HS-27A (cell line): ENCODE results near the gene SLCO3A1.
"Not testable (repeated sequence)": the region's sequence is repeated elsewhere in the genome, so short reads cannot be mapped to it uniquely, and the experiment has no call there.

Experiments
- DNase-seq: peaks from one replicate; pipeline ENCODE4 v3.0.0-alpha.2; 2012; ENCODE audit warnings: low read depth, missing footprints

SLCO3A1 gene

DNA sequence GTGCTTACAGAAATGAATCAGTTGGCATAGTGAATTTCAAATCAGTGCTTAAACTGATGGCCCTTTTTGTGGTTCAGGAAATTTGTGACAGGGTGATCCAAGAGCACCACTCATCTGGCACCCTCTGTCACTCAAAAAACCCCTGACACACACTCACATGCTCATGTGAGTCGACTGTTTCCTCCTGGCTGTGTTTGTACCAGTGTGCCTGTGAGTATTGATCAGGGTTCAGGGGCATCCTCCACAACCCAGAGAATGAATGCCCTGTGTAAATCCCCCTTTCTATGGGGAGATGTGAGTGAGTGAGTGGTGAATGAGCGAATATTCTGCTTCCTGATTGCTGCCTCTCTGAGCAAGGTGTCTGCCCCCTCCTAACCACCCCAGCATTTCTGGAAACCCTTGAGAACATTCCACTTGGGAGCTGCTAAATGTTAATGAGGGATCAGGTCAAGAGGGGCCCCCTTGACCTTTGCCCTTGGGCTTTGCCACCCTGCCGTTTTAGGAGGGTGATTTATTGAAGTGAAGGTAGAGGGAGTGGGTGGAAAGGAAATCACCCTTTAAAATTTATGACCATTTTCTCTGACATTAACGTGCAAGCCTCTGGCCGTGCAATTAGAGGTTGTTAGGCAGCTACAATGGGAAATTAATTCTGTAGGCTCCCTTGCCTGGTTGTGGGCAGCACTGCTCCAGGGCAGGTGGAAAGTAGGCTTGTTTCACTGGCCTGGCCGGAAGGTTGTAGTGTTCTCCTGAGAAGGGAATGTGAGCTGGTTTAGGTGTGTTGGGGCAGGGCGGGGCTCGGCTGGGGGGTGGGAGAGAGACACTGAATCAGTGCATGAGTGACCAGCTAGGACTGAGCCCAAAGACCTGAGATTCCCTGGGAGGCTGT lies 87.2 kb downstream of the SLCO3A1 start:
- DNase-seq, result no peak

DNA sequence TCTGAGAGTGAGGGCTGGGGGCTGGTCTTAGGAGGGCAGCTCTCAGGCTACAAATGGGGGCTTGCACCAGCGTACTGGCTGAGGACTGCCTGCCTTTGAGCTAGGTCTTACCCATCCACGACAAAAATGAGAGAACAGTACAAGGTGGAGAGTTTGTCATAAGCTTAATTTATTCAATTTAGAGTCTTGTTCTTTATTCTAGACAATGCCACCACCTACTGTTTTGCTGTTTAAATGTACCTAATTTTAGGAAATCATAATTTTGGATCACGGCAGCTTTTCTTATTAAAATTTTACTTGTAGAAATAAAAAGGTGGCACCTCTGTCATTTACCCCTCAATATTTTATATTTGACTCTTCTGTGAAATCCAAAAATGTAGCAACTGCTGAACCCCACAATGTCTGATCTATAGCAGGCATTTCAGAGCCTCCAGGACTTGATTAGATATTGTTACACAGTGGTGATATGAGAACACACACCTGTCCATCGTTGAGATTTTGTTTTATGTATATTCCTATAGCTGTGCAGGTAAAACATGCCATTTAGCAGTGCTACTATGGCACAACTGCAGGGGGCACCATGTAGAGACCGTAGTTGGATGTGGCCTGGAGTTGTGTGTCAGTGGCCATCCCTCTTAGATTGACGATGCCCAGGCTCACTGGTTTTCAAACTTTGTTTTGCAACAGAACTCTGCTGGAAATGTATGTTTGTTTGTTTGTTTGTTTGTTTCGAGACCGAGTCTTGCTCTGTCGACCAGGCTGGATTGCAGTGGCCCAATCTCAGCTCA lies 88.6 kb downstream of the SLCO3A1 start:
- DNase-seq, result no peak

DNA sequence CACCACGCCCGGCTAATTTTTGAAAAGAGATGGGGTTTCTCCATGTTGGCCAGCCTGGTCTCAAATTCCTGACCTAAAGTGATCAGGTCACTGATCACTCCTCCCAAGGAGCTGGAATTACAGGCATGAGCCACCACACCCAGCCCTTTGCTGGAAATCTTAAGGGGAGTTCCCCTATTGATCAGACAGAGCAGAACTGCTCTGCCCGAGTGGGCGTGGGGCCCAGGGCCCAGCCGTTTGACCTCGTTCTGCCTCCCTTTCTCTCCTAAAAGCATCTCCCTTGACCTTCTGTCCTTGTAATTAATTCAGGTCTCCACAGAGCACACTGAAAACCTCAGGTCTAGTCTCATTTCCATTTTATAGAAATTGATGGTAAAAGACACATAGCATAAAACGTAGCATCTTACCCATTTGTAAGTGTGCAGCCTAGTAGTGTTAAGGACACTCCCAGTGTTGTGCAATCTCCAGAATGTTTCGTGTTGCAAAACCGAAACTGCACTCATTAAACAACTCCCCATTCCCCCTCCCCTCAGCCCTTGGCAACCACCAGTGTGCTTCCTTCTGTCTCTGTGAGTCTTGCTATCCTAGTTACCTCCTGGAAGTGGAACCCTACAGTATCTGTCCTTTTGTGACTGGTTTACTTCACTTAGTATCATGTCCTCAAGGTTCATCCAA lies 89.3 kb downstream of the SLCO3A1 start:
- no peak for DNase-seq

DNA sequence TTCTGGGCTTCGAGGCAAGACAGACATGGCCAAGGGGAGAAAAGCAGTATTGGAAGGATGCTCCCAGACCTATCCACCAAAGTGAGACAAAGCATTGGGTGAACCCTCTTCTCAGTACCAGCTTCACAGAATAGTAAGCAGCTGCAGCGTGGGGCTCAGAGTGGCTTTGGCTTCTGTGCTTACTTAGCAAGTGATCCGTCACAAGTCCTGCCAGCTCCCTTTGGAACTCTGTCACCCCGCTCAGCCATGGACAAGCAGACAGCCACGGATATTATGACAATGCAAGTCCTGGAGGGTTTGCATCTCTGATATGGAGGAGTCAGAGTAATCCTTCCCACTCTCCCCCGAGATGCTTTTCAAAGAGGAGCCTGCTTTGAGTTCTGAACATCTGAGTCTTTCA lies 90.8 kb downstream of the SLCO3A1 start:
- no peak for DNase-seq

DNA sequence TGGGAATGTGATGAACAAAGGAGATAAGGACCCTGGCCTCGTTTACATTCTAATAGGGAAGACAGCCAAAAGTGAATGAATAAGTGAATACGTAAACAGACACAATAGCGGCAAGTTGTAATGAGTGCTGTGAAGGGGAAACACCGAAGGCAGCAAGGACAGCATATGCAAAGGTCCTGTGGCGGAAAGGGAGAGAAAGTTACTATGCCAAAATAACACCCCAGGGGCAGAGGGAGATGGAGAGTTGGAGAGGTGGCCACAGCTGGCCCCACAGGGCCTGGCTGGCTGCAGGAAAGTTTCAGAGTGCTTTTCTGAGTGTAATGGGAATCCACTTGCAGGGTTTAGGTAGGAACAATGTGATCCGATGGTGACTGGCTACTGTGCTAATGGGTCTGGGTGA lies 91.9 kb downstream of the SLCO3A1 start:
- DNase-seq, result no peak

DNA sequence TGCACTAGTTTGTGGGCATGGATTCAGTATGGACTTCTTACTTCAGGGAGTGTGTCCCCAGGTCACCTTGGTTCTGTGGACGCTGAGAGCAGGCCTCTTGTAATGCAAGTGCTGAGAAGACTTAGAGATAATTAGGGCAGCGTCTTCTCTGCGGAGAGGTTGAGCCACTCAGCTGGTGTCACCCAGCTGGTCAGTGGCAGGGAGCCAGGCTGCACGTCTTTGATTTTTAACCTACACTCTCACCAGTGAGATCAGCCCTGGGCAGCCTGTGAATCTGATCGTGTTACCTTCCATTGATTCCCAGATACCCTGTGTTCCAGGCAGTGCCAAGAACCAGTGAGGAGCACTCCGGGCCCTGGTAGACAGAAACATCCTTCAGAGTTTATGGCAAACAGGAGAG lies 92.6 kb downstream of the SLCO3A1 start:
- no peak for DNase-seq

DNA sequence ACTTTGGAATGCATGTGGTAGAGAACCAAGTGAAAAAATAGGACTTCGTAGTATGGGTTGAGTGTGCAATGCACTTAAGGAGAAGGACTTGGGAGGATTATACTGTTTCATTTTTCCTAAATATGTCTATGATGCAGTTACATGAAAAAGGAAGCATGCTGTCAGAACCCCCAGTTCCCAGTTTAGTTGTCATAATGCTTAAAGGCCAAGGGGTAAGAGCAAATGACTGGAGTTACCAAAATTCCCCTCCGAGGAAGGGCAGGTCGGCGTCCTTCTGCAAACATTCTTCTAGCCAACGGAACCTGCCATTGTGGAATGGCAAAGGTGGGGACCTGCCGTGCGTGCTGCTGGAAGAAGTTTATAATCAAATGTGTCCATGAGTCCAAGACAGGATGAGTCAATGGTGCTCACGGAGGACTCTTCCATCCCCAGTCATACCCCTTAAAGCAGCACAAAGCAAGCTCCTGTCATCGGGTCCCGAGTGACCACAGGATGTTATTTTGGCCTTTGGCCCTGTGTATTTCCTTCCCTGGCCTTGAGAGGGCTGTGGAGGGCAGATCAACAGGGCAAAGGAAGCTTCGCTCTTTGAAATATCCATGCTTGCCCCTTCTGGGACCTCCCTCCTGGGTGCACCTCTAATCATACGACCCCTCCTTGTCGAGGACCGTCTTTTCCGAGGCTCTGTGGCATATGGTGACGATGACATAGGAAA lies 93.2 kb downstream of the SLCO3A1 start:
- DNase-seq, result no peak

DNA sequence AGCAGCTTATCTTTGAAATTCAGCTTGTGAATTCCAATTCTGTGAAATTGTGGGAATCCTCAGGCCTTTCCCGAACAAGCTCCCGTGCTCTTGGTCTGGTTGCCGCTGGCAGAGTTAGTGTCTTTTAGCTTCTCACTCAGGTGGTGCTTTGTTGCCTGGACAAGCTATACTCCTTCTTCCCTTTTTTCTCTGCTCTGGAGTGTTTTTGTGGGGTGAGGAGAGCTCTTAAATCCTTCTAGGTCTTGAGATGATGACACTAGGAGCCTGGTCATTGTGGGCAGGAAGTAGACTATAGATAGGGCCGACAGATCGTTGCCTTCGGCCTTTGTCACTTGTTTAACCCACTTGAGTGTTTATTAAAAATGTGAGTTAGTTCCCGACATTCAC lies 93.8 kb downstream of the SLCO3A1 start:
- no peak for DNase-seq

DNA sequence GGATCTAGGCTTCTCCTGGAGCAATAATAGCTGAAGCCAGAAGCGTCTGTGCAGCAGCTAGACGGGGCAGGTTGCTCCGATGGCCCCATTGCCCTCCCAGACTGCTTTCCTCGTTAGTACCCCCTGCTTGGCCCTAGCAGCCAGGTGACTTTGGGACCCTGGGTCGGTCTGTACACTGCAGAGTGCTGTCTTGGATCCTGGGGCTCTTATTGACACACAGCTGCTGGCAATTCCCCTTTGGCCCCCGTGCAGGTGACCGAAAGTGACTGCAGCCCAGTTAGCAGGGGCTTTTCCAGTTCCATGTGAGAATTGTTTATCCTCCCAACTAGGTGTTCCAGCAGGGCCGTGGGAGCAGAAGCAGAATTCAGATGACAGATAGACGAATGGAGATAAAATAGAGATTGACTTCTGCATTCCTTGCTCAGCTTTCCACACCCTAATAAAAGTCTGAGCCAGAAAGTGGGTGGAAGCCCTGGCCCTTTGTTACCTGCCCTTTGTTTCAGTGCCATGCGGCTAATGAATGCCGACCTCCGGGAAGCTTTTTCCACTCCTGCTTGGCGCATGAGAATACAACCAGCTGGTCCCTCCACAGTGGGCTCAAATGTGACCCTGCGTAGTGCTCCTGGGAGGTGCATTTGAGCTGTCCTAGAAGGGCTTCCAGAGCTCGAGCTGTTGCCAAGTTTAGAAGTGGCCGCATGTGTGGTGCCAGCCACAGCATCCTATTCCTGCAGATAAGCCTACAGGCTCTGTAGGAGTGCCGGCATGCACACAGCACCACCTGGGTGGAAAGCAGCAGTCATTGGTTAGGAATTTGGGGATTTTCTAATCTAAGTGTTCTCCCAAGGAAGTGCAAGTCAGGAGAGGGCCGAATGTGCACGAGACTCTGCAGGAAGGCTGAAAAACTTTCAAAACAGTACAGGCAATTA lies 94.4 kb downstream of the SLCO3A1 start:
- no peak for DNase-seq

DNA sequence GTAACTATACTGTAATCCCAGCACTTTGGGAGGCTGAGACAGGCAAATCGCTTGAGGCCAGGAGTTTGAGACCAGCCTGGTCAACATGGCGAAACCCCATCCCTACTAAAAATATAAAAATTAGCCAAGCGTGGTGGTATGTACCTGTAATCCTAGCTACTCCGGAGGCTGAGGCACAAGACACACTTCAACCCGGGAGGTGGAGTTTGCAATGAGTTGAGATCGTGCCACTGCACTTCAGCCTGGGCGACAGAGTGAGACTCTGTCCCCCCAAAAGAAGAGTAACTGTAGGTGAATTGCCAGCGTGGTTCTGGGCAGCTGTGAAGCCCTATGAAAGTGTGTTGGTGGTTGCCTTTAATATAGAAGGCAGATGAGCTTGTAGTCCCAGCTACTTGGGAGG lies 95.9 kb downstream of the SLCO3A1 start:
- no peak for DNase-seq

DNA sequence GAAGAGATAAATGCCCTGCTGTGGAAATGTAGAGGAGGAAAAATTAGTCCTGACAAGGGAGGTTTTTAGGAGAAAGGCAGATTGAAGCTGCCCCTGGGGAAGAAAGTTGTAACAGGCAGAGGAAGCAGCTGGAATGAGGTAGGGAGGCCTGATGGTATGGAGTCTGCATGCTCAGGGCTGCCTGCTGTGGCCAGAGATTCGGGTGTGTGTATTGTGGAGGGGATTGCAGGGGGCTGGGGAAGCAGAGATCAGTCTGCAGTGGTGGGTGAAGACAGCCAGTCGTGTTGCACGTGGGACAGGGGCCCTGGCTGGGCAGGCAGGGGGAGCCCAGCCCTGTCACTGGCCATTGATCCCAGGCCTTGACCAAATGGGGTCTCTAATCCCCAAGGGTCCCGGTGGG lies 96.5 kb downstream of the SLCO3A1 start:
- DNase-seq, result no peak

DNA sequence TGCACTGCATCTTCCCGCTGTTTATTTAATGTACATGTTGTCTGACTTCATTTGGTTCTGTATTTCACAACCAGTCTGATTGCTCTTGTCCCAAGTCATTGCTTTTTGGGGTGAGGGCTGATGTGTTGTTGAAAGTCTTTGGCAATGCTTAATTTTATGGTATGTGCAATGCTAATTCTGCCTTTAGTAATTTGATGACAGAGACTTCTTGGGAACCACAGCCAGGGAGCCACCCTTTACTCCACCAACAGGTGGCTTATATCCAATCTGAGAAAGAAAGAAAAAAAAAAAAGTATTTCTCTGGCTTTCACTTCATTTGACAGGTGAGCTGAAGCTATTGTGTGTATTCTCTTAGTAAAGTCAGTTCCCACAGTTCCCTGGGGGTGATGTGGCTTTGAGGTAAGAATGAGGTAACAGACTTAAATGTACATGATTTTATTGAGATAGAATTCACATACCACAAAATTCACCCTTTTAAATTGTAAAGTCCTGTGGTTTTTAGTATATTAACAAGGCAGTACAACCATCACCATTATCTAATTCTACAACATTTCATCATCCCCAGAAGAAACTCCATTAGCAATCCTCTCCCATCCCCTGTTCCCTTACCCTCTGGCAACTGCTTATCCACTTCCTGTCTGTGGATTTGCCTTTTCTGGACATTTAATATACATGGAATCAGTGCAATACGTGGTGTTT lies 97.3 kb downstream of the SLCO3A1 start:
- DNase-seq, result no peak

DNA sequence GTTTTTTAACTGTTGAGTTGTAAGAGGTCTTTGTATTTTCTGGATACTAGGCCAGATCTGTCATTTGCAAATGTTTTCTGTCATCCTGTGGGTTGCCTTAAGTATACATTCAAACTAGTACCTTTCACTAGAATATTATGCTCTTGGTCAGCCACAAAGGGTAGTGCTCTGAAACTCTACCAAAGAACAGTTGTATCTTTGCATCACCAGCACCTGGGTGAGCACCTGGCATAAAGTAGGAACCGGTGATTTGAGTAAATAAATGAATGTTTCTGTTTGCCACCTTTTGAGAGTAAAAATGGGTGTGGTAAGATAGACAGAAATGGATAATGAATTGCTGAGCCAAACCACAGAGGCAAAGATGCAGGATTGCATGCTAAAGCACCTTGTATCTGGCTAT lies 98.7 kb downstream of the SLCO3A1 start:
- DNase-seq, result no peak

DNA sequence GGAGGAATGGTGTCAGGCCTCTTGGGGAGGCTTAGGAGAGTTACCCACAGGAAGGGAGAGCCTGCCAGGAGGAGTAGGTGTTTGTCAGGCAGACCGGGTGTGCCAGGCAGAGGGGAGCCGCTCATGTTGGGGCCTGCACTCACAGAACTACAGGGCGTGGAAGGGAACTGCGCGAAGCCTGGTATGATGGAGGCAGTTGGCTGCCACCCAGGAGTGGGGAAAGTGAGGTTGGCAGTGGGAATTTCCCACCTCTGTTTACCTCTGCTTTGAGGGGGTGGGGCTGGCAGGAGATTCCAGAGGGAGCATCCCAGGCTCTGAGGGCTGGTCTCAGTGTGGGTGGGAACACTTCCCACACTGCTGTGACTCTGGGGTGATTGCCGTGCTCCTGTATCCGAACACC lies 99.9 kb downstream of the SLCO3A1 start:
- no peak for DNase-seq

DNA sequence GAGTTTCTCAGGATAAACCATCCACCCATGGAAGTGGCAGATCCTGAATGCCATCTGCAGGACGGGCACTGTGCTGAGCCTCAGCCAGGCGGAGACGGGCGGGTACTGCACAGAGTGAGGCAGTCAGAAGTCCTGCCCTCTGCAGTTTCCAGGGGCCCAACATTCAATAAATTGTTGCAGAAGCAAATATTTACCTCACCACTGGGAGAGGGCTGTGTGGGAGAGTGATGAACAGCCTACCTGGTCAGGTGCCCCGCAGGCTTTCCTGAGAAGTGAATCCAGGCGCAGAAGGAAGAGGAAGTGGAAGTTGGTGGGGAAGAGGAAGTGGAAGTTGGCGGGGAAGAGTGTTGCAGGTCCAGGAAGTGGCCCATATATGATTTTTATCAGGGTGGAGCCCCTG lies 100.8 kb downstream of the SLCO3A1 start:
- DNase-seq, result no peak

DNA sequence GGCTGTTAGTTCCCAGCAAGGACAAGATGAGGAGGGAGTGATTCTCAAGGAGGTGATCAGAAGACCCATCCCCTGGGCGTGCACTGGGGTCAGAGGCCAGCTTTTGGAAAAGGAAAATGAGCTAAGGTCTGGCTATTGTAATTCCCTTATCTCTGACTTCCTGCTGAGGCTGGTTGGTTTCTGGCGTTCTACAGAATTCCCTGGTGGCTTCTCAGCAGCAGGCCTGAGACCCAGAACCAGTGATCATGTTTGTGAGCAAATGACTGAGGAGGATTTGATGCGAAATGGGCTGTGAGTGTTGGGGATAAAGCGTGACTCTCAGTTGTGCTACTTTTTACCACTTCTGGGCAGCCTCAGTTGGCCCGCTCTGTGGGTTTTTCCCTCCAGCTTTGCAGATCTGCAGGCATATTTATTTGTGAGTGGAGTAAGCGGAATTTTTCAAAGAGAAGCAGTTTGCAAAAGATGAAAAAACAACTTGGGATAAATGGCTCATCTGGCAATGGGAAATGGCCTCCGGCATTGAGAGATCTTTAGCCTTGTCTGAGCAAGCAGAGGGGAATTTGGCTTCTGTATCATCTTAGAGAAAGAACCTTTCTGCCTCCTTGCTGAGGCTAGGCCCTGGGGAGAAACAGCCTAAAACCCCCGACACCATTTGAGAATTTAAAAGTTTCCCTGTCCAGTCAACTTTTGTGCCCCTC lies 102.7 kb downstream of the SLCO3A1 start:
- no peak for DNase-seq

DNA sequence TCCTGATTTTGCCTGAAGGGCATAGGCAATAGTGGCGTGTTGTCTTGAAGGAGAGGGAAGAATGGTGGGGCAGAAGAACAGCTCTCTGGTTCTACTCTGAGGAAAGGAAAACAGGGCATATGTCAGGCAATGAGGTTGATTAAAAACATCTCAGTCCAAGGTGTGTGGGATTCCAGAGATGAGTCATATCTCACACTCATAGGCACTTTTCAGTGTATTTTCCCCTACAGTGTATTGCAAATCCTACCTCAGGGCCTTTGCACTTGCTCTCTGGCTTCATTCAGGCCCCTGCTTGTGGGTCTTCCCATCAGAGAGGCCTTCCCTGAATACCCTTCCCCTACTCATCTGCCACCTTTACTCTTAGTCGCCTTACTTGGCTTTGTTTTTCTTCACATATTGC lies 107.8 kb downstream of the SLCO3A1 start:
- DNase-seq, result no peak

DNA sequence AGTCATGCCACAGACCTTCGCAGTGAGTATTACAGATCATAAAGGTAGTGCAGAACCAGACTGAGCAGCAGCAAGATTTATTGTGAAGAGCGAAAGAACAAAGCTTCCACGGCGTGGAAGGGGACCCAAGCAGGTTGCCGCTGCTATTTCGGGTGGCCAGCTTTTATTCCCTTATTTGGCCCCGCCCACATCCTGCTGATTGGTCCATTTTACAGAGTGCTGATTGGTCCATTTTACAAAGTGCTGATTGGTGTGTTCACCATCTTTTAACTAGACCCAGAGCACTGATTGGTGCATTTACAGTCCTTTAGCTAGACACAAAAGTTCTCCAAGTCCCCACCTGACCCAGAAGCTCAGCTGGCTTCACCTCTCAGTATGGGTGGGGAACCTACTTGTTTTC lies 110.2 kb downstream of the SLCO3A1 start:
- not testable (repeated sequence) for DNase-seq

DNA sequence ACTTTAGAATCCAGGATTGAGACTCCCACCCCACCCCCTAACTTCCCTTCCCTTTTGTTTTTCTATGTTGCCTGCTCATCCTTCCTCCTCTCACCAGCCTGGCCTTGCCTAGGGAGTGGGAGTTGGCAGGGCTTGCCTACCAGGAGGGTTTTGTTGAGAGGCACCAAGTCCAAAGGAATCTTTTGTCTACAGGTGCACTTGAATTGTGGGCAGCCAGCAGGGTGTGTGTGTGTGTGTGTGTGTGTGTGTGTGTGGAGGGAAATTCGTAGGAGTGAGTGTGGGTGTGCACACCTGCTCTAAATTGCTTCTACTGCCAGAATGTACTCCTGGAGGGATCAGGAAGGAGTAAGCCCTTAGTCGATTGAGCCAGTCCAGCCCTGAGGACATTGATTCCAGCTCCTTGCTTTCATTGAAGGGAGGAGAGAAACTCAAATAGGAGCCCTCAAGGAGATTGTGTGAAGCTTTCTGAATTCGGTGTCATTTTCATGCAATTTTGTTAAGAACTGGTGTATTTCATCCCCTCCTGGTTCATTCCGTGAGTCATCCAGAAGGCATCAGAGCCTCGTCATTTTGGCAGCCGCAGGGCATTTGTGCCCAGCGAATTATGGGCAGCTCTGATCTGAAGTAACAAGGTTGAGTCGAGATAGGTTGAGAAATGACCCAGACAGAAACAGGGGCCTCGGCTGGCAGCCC lies 112.1 kb downstream of the SLCO3A1 start:
- peak; percentile 45 for DNase-seq
